K562 treated with DMSO at 1 percent for 12 hours (cell line): Measurements from ENCODE around the gene ADGRB2. TPM values are rescaled to one million over a fixed set of nuclear protein-coding genes. Genes with fewer than 3 reads are reported as not detected.

Source experiments
- total RNA-seq: library from RNA; unstranded; fragments of 300-600 nt; gene quantifications from 2 replicates; pipeline ENCODE4 v1.2.3, GENCODE V29; 2022; ENCODE audit not compliant: insufficient read depth

Gene ADGRB2
- 0.53 and 1.1 TPM in 2 replicates for total RNA-seq

GRCh38 chr1:31764312-31765040 lies at the start of gene ADGRB2:
Gene ADGRB2, minus strand, starts transcription at chr1:31764340. Its CDS starts 7,119 bp downstream, at chr1:31757221.

GRCh38 chr1:31703431-31704270 lies 60.5 kb downstream of the ADGRB2 start, which contains the start of gene COL16A1:
Gene COL16A1, minus strand, starts transcription at chr1:31704017. Its CDS starts 1,824 bp downstream, at chr1:31702193.

Other genes starting within 250 kb of the ADGRB2 start
- gene TINAGL1, start 187.8 kb downstream of the ADGRB2 start, total RNA-seq: 0.84 and 0.88 TPM in 2 replicates
- gene HCRTR1, start 146.7 kb downstream of the ADGRB2 start, total RNA-seq: not detected in 2 replicates
- gene PEF1, start 119.5 kb downstream of the ADGRB2 start, total RNA-seq: 43.9 and 44.4 TPM in 2 replicates
- not detected in 2 replicates for gene COL16A1, start 60.3 kb downstream of the ADGRB2 start, total RNA-seq
- 1.1 and 1.6 TPM in 2 replicates for gene SPOCD1, start 51.7 kb upstream of the ADGRB2 start, total RNA-seq
- 104 and 191 TPM in 2 replicates for gene PTP4A2, start 174.0 kb upstream of the ADGRB2 start, total RNA-seq
- gene KHDRBS1, start 249.5 kb upstream of the ADGRB2 start, total RNA-seq: 84.4 and 154 TPM in 2 replicates